Cerebellar nuclear complex (tissue), 1 donor: ENCODE measurements around the gene TAF6L.
"Not testable (repeated sequence)": the region's sequence is repeated elsewhere in the genome, so short reads cannot be mapped to it uniquely, and the experiment has no call there.

Experiments
- DNase-seq, 2 experiments: peaks; one replicate each; lab custom pipeline; 2025; lab: John Stamatoyannopoulos, UW

The TAF6L gene, protein sequence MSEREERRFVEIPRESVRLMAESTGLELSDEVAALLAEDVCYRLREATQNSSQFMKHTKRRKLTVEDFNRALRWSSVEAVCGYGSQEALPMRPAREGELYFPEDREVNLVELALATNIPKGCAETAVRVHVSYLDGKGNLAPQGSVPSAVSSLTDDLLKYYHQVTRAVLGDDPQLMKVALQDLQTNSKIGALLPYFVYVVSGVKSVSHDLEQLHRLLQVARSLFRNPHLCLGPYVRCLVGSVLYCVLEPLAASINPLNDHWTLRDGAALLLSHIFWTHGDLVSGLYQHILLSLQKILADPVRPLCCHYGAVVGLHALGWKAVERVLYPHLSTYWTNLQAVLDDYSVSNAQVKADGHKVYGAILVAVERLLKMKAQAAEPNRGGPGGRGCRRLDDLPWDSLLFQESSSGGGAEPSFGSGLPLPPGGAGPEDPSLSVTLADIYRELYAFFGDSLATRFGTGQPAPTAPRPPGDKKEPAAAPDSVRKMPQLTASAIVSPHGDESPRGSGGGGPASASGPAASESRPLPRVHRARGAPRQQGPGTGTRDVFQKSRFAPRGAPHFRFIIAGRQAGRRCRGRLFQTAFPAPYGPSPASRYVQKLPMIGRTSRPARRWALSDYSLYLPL

DNA sequence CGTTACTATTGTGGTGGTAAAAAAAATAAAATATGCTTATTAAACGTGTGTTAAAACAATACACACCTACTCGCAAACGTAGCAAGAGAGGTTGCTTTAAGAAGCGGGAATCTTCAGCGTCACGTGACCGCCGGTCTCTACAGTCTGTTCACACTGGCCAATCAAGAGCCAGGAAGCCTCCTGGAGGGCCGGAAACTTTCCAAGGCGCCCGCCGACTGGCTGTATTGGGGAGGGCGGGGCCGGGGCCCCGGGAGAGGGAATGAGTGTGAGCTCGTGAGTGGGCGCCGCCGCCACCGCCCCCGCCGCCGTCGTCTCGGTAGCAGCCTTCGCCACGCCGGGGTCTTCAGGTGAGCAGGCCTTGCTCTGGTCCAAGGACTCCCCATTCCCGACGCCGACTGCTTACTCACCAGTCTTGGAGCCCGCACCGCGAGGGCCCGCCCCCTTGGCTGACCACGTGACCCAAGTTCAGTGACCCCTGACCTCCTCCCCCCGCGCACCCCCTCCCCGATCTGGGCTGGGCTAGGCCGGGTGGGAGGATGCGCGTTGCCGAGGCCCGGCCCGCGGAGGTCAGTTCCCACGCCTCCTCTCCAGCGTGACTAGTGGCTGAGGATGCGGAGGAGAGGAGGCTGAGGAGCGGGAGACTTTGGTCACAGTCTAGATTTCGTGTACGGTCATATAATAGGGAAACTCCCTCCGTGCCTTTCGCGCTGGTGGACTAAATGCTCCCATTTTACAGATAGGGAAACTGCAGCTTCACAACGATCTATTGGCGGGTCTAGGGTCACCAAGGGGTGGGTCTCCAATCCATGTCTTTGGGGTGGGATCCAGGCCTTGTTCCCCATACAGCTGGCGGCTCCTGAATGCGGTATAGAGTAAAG is at the start of gene TAF6L:
Gene TAF6L (plus strand): TSS at position 253 of the 878 bp plus-strand sequence. CDS start 4,388 bp downstream, outside the sequence.
- peak; percentile 80 to 98 for DNase-seq

DNA sequence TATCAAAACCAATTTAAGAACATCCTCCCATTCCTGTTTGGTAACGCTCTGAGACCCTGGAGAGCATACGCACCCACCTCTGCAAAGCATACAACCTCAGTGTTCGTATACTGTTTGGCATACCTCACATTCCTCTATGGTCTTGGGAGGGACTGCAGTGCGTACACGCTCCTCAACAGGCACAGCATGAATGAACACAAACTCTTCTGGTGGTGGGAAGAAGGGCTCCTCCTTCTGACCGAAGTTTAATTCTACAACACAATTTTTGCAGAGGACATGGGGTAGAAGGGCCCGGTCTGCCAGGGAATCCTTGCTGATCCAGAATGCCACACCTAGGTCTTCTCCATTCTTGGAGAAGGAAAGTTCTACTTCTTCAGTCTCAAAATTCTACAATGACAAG is 49.2 kb upstream of the TAF6L start:
- DNase-seq = no peak

DNA sequence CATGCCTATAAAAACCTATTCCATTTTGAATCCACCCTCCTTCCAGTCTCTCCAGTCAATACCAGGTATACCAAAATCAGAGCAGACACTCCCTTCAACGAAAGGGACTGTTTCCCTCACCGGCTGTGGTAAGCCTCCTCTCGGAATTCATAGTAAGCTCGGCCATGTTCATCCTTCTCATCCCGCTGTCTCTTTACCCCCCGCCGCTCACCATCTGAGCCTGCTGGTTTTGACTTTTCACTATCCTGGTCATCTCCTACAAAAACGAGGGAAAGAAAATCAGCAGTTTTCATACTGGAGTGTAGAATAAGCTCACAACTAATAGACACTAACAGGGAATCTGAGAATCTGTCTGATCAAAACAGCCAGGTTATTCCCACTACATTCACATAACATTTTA is 47.0 kb upstream of the TAF6L start:
- no peak for DNase-seq

DNA sequence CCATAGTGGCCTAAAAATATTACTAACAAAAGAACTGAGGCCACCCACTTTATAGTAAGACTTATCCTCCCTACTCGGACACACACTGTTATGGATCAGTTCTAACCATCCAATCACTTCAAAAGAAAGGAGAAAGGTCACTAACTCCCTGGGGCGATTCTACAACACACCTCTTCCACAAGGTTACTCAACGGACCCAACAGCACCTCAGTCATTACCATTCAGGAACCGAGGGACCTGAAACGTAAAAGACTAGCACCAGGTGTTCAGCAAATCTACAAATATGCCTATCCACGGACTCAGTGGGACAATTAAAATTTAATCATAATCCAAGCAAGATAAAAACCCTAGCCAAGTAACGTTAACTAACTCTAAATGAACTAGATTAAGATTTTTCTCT is 45.5 kb upstream of the TAF6L start:
- no peak for DNase-seq

DNA sequence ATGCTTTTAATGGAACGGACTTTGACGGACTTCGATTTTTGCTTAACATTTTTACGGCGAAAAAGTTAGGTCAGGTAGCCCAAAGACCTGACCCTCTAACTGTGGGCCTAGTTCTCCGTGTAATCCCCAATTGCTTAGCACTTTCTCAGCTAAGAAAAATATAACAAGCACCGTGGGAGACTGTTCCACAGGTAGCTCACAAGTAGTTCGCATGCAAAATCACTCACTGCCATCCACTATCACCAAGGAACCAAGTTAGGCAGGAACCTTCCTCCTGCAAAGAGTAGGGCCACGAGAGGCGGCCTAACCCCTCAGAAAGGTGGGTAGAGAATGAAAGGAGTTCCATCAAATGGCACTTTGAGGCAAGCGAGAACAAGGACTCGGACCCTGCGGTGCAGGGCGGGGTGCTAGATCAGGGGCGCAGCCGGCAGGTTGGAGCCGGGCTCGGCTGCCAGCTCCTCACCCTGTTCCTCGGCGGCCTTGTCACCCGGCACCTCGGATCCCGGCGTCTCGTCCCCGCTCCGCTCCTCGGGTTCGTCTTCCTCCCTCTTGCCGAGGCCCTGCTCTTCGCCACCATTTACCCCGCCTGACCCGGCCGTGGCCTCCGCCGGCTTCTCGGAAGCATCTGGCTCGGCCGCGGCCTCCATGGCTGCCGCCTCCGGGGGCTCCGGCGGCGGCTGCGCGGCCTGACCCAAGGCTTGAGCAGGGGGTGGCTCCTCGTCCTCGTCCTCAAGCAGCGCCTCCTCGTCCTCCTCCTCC is 44.9 kb upstream of the TAF6L start:
- DNase-seq = no peak

DNA sequence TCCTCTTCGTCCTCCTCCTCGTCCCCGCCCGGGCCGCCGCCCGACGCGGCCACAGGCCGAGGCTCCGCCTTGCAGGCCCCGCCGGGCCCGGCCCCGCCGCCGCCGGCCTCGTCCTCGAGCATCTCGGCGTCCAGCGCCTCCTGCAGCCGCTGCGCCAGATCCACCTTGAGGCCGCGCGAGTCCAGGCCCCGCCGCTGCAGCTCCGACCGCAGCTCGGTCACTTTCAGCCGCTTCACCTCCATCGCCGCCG is 44.4 kb upstream of the TAF6L start:
- no peak for DNase-seq

DNA sequence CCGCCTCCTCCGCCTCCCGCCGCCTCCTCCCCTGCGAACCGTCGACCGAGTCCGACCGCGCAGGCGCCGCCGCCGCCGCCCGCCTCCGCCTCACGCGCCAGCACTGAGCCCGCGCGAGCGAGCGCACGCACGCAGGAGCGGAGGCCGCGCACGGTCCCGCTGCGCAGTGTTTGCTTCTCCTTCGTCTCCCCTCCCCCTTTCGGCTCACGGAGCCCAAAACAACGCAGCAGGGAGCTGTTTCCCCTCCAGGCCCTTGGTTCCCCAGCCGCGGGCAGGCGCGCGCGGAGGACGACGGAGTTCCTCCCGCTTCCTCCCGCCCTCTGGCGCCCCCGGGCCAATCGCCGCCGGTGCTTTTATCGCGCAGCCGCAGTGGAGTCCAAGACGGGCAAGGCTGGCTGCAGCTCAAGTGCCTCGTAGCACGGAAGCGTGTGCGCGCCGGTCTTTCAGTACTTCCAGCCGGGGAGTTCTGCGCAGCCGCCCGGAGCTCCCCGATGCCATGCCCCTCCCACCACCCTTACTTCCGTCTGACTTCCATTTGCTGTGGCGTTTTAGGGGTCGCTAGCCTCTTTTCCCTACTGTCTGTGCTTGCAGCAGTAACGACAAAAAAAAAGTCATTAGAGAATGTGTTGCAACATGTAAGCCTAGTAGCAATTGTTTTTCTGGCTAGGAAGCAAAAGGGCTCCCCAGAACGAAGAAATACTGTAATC is 43.9 kb upstream of the TAF6L start, which contains the start of gene HNRNPUL2:
Gene HNRNPUL2 (minus strand): TSS at position 293 of the 707 bp plus-strand sequence. CDS start 301 bp downstream, outside the sequence.
- DNase-seq = peak; percentile 91 to 92

DNA sequence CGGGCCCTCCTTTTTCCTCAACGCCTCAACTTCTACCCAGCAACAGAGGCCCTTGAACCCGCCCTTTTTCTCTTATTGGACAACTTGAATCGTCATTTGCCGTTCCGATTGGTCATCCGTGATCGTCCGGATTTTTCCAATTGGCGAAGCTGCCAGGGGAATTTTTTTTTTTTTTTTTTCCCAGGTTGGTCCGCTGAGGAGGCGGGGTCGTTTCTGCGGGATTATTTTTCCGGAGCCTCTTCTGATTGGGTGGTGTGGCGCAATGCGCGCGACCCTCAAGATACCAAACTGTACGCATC is 43.4 kb upstream of the TAF6L start:
- DNase-seq = peak; percentile 63 to 91

DNA sequence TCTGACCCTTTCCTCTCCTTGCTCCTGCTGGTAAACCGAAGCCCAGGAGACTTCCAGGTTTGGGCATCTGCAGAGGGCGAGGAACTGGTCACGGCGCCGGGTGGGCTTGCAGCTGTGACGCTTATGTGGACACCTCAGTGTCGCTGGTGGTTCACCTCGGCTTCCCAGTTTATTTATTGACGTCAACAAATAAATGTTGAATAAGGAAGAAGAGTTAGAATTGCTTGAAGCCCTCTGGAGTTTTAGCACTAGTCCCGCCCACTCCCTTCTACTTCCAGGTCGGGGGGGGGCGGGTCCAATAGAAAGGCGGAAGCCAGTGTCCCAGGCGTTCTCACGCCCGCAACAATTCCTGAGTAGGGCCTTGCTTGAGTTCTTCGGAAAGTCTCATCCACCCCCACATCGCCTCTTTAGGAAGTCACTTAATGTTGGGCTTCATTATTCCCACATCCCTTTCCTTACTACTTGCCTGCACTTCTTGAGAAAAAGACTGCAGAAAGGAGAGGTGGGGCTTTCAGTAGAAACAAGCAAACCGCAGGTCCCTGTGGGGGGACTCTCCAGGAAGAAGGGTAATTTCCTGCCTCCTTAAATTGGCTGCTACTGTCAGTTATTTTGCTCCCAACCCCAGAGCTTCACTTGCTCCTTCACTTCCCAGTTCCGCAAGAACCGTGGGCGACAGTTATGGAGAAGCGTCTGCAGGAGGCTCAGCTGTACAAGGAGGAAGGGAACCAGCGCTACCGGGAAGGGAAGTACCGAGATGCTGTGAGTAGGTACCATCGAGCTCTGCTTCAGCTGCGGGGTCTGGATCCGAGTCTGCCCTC is 42.8 kb upstream of the TAF6L start, which contains the start of gene TTC9C:
Gene TTC9C (plus strand): TSS at position 316 of the 818 bp plus-strand sequence. CDS start 363 bp downstream, at position 679.
- peak in 1 of 2 experiments; percentile 62 for DNase-seq

DNA sequence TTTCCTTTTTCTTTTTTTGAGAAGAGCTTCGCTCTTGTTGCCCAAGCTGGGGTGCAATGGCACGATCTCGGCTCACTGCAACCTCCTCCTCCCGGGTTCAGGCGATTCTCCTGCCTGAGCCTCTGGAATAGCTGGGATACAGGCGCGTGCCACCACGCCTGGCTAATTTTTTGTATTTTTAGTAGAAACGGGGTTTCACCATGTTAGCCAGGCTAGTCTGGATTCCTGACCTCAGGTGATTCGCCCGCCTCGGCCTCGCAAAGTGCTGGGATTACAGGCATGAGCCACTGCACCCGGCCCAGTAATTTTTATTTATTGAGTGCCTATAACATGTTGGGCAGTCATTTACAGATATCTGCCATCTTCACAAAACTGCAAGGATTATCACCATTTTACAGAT is 41.1 kb upstream of the TAF6L start:
- not testable (repeated sequence) for DNase-seq

DNA sequence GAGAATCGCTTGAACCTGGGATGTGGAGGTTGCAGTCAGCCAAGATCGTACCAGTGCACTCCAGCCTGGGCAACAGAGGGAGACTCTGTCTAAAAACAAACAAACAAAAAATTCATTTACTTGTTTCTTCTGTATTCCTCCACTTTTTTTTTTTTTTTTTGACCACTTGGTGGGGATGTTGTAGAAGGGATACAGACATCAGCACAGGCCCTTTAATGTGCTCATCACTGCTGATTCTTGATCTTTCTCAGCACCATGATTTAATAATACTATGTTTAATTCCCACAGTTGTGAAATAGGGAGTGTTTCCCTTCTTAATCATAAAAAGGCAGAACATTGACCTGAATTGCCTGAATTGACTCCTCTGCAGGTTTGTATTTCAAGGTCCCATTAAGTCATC is 38.4 kb upstream of the TAF6L start:
- DNase-seq = no peak

DNA sequence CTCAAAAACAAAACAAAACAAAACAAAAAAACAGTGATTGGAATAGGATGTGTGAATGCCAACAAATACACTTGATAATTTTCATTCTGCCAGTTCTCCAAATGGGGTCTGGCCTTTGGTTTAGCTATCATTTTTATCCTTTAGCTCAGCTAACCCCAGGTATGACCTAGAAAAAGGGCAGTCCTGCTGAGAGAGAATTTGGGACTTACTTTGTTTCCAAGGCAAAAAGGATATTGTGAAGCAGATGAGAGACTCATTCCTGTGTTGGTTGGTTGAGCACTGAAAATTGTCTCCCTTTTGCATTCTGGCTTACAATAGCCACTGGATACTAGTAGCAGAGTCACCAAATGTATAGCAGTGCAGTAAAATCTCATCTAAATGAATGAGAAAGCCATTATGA is 34.0 kb upstream of the TAF6L start:
- DNase-seq = no peak

DNA sequence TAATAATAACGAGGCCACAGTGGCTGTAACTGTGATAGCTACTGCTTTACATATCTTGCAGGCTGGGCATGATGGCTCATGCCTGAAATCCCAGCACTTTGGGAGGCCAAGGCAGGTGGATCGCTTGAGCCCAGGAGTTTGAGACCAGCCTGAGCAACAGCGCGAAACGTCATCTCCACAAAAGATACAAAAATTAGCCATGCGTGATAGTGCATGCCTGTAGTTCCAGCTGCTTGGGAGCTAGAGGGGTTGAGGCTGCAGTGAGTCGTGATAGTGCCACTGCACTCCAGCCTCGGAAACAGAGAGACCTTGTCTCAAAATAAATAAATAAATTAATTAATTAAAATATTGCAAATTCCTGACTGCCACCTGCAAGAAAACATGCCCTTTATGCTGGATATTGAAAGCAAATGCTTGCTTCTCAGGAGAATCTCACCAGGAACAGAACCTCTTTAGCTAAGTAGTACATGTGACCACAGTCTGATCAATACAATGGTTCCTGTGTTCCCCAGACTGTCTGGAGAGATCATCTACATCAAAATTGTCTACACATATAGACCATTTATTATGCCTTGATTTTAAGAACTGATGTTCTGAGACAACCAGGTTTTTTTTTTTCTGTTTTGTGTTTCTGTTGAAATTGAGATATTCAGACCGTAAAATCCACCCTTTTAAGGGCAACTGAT is 23.6 kb upstream of the TAF6L start:
- DNase-seq = no peak

DNA sequence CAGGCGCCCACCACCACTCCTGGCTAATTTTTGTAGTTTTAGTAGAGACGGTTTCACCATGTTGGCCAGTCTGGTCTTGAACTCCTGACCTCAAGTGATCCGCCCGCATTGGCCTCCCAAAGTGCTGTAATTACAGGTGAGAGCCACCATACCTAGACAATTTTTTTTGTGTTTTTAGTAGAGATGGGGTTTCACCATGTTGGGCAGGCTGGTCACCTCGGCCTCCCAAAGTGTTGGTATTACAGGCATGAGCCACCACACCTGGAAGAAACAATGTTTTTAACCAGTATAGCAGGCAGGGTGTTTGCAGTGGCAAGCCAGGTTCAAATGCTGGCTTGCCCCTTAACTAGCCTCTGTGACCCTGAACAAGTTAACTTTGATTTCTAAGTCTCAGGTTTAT is 21.3 kb upstream of the TAF6L start:
- DNase-seq = not testable (repeated sequence)

DNA sequence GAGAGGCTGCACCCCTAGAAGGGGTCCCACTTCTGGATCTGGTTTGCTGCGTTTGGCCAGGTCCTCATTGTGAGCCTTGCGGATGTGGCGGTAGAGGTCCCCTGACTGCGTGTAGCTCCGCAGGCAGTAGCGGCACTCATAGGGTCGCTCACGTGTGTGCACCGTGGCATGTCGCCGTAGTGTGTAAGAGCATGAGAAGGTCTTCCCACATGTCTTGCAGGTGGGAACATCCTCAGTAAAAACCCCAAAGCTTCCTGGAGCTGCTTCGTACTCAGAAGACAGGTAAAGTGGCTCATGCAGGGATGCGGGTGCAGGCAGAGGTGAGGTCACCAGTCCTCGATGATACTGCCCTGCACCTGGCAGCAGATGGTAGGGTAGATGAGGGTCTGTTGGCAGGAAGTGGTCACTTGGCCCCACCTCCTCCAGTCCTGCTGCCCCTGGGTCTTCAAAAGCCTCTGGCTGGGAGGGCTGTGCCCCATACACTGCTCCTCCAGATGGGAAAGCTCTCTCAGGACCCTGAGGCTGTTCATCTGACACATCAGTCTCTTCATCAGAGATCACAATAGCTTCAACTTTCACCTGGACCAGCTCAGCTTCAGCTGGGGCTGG is 18.9 kb upstream of the TAF6L start:
- no peak for DNase-seq

DNA sequence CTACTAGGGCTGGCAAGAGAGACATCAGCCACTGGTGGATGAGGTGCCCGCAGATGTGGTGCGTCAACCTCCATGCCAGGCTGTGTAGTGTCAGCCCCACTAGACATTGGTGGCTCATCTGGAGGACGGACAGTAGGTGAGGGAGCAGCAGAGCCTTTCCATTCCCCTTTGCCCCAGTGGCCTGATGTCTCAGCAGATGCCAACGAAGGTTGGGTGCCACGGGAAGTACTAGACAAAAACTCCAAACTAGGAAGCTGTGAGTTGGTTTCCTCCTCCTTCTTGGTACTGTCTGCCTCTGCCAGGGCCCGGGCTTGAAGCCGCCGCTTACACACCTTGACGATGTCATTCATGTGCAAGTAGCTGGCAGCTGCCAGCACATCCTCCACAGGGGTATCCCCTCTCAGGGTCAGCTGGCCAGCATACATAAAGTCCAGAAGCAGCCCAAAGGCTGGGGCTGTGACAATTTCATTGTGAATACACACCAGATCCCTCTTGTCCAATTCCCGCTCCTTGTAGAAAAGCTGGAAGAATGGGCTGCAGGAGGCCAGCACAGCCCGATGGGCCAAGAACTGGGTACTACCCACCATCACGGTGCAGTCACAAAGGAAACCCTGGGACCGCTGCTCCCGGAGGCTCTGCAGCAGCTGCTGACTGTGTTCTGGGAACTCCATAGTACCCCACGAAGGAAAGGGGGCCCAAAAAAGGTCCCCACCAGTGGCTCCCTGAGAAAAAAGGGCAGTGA is 18.0 kb upstream of the TAF6L start:
- no peak for DNase-seq

DNA sequence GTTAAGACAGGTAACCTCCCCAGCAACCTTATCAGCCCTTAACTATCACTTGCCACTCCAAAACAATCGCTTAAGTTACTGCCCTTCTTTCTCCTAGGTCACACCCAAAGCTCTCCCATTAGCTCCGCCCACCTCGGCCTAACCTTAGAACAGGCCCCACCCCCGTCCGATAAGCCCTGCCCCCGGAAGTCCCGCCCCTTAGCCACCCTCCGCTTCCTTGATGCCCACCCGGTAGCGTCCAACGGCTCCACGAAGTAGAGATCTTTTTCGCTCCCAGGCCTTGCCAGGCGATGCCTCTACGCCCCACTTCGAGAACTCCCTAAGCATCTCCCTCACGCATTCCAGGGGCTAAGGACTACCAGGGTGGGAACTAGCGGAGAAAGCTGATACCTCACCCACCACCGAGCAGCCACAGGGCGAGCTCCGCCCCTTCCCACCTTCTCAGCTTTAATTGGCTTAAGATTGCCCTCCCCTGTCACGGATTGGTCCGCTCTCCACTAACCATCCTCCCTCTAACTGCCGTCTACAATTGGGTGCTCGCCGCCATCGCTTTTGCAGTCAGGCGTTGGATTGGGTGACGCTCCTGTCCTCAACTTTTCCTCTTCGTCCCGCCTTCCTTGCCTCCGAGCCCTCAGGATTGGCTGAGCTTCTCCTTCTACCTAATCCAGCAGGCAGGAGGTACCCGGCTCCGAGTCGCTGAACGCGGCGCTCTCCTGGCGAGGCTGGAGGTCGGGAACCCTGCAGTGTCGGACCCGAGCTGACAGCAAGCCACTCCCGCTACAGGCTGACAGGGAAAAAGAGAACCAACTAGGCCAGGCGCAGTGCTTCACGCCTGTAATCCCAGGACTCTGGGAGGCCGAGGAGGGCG is 17.2 kb upstream of the TAF6L start, which contains the start of gene ZBTB3:
Gene ZBTB3 (minus strand): TSS at position 425 of the 868 bp plus-strand sequence. CDS start 496 bp downstream, outside the sequence.
- peak; percentile 99 to 100 for DNase-seq
